IMR-90 (cell line): ENCODE measurements around the gene CRYBA1. TPM values are rescaled to one million over a fixed set of nuclear protein-coding genes. Genes with fewer than 3 reads are reported as not detected.

ENCODE experiments used
- ATAC-seq: fragments of 200-7000 bp; cut with Tn5 transposase; 2 replicates; pipeline ENCODE4 v1.9.1; 2020; ENCODE audit warnings: low read depth, mild to moderate bottlenecking, moderate library complexity
- BruUV-seq: library from RNA; stranded (reverse); fragments of 400-500 nt; replicated peaks from 2 replicates; lab custom pipeline; 2021; lab: Mats Ljungman, UMichigan
- CTCF ChIA-PET: fragments of 300-600 bp; formaldehyde crosslinking; extraction: SDS; loops from one replicate; lab custom pipeline; 2021; ENCODE audit warnings: antibody characterized with exemption; lab: Yijun Ruan, JAX
- POLR2A ChIA-PET: fragments of 300-600 bp; sonication (Branson Sonifier 250); formaldehyde crosslinking; loops from one replicate; lab custom pipeline; 2022; ENCODE audit warnings: antibody characterized with exemption; ENCODE audit not compliant: unreplicated experiment; lab: Charles Lee
- DNase-seq: peaks from one replicate; pipeline ENCODE4 v3.0.0; 2013
- H2AFZ ChIP-seq: replicated peaks from 2 replicates; pipeline ENCODE3; 2013; ENCODE audit warnings: low read length, mild to moderate bottlenecking; ENCODE audit not compliant: poor library complexity
- H2AK5ac ChIP-seq: 2 replicates; pipeline ENCODE4 v1.6.1; 2013; ENCODE audit warnings: low read depth, low read length, inconsistent platforms
- H2AK9ac ChIP-seq: replicated peaks from 2 replicates; pipeline ENCODE3; 2013; ENCODE audit warnings: mild to moderate bottlenecking, low read depth, low read length, moderate library complexity; ENCODE audit not compliant: poor library complexity
- H2BK120ac ChIP-seq: 2 replicates; pipeline ENCODE4 v1.6.1; 2013; ENCODE audit warnings: low read depth, low read length, inconsistent platforms
- H2BK15ac ChIP-seq: 3 replicates; pipeline ENCODE4 v1.6.1; 2013; ENCODE audit warnings: low read depth, low read length, inconsistent platforms
- H2BK20ac ChIP-seq: 2 replicates; pipeline ENCODE4 v1.6.1; 2013; ENCODE audit warnings: low read depth, mild to moderate bottlenecking, inconsistent platforms, low read length, moderate library complexity
- H2BK5ac ChIP-seq: 2 replicates; pipeline ENCODE4 v1.6.1; 2013; ENCODE audit warnings: mild to moderate bottlenecking, low read depth, low read length, inconsistent platforms; ENCODE audit not compliant: poor library complexity, severe bottlenecking
- H3K14ac ChIP-seq: replicated peaks from 2 replicates; pipeline ENCODE4 v1.6.1; 2013; ENCODE audit warnings: low read depth, low read length, inconsistent platforms
- H3K18ac ChIP-seq: 2 replicates; pipeline ENCODE4 v1.6.1; 2013; ENCODE audit warnings: low read depth, low read length, control low read depth
- H3K23ac ChIP-seq: 2 replicates; pipeline ENCODE4 v1.6.1; 2013; ENCODE audit warnings: low read depth, low read length, inconsistent platforms
- H3K27ac ChIP-seq: 2 replicates; pipeline ENCODE4 v1.5.1; 2013; ENCODE audit warnings: mild to moderate bottlenecking, control low read depth, low read length; ENCODE audit not compliant: insufficient read depth
- H3K27me3 ChIP-seq: 2 replicates; pipeline ENCODE4 v1.6.1; 2013; ENCODE audit warnings: low read length; ENCODE audit not compliant: control insufficient read depth, insufficient read depth
- H3K36me3 ChIP-seq: 2 replicates; pipeline ENCODE4 v1.6.1; 2013; ENCODE audit warnings: low read length, mixed read lengths; ENCODE audit not compliant: control insufficient read depth, insufficient read depth
- H3K4ac ChIP-seq: 2 replicates; pipeline ENCODE4 v1.6.1; 2013; ENCODE audit warnings: low read depth, low read length, inconsistent platforms
- H3K4me1 ChIP-seq: 2 replicates; pipeline ENCODE4 v1.6.1; 2013; ENCODE audit warnings: low read length, mixed read lengths; ENCODE audit not compliant: control insufficient read depth, insufficient read depth
- H3K4me2 ChIP-seq: 2 replicates; pipeline ENCODE4 v1.6.1; 2013; ENCODE audit warnings: low read depth, mild to moderate bottlenecking, control low read depth, low read length, moderate library complexity
- H3K4me3 ChIP-seq: 2 replicates; pipeline ENCODE4 v1.5.1; 2013; ENCODE audit warnings: low read depth, mild to moderate bottlenecking, control low read depth, low read length, moderate library complexity; ENCODE audit not compliant: insufficient read depth
- H3K56ac ChIP-seq: 2 replicates; pipeline ENCODE4 v1.6.1; 2013; ENCODE audit warnings: low read length, inconsistent platforms; ENCODE audit not compliant: insufficient read depth; ENCODE audit errors: extremely low read depth
- H3K79me1 ChIP-seq, 2 experiments: 2 replicates each; pipeline ENCODE4 v1.6.1; 2013; ENCODE audit warnings: low read length in 2 of 2, inconsistent platforms in 1 of 2, low read depth in 1 of 2
- H3K9ac ChIP-seq: 2 replicates; pipeline ENCODE4 v1.6.1; 2013; ENCODE audit warnings: low read depth, low read length, control low read depth
- H3K9me1 ChIP-seq: 2 replicates; pipeline ENCODE4 v1.6.1; 2013; ENCODE audit warnings: low read length, inconsistent platforms; ENCODE audit not compliant: insufficient read depth
- H3K9me3 ChIP-seq: 2 replicates; pipeline ENCODE4 v1.6.1; 2013; ENCODE audit warnings: low read length; ENCODE audit not compliant: control insufficient read depth, insufficient read depth
- H4K20me1 ChIP-seq: 2 replicates; pipeline ENCODE4 v1.6.1; 2013; ENCODE audit warnings: low read length, inconsistent platforms; ENCODE audit not compliant: insufficient read depth
- H4K5ac ChIP-seq: 2 replicates; pipeline ENCODE4 v1.6.1; 2013; ENCODE audit warnings: mild to moderate bottlenecking, low read depth, low read length, control low read depth
- H4K8ac ChIP-seq, 2 experiments: 2 replicates each; pipeline ENCODE4 v1.6.1; 2013; ENCODE audit warnings: low read depth in 2 of 2, low read length in 2 of 2, control low read depth in 1 of 2, inconsistent platforms in 1 of 2
- H4K91ac ChIP-seq: 2 replicates; pipeline ENCODE4 v1.6.1; 2013; ENCODE audit warnings: low read depth, low read length, inconsistent platforms; ENCODE audit not compliant: insufficient read depth
- BHLHE40 ChIP-seq: fragments of 150-350 bp; IDR thresholded peaks from 2 replicates; pipeline ENCODE4 v1.6.1; 2016; ENCODE audit warnings: mild to moderate bottlenecking, low read depth, low read length
- CEBPB ChIP-seq: IDR thresholded peaks from 2 replicates; pipeline ENCODE4 v1.6.1; 2012; ENCODE audit warnings: low read depth, low read length, improper control_type of control experiment
- CHD1 ChIP-seq: IDR thresholded peaks from 2 replicates; pipeline ENCODE4 v1.6.1; 2012; ENCODE audit warnings: low read depth, low read length, improper control_type of control experiment
- MAFK ChIP-seq: IDR thresholded peaks from 2 replicates; pipeline ENCODE4 v1.6.1; 2012; ENCODE audit warnings: low read depth, low read length, improper control_type of control experiment
- MAZ ChIP-seq: IDR thresholded peaks from 2 replicates; pipeline ENCODE4 v1.6.1; 2012; ENCODE audit warnings: low read depth, mild to moderate bottlenecking, low read length, improper control_type of control experiment, moderate library complexity, borderline replicate concordance
- MXI1 ChIP-seq: IDR thresholded peaks from 2 replicates; pipeline ENCODE4 v1.6.1; 2012; ENCODE audit warnings: low read depth, mild to moderate bottlenecking, low read length, moderate library complexity, borderline replicate concordance
- NFE2L2 ChIP-seq: fragments of 150-350 bp; IDR thresholded peaks from 2 replicates; pipeline ENCODE4 v1.6.1; 2016; ENCODE audit warnings: low read depth, mild to moderate bottlenecking, low read length
- POLR2A ChIP-seq: IDR thresholded peaks from 2 replicates; pipeline ENCODE4 v1.6.1; 2012; ENCODE audit warnings: mild to moderate bottlenecking, low read depth, low read length
- RCOR1 ChIP-seq: IDR thresholded peaks from 2 replicates; pipeline ENCODE4 v1.6.1; 2012; ENCODE audit warnings: mild to moderate bottlenecking, low read length, improper control_type of control experiment; ENCODE audit not compliant: insufficient replicate concordance
- SMC3 ChIP-seq: fragments of 150-350 bp; IDR thresholded peaks from 2 replicates; pipeline ENCODE4 v1.6.1; 2016; ENCODE audit warnings: low read depth, mild to moderate bottlenecking, antibody characterized with exemption, low read length, moderate library complexity
- dilution Hi-C: fragments of 300-500 bp; cut with HindIII; formaldehyde crosslinking; loops from one replicate; pipeline ENCODE4 v1.14.3; 2018; ENCODE audit warnings: low sequenced_read_pairs; ENCODE audit not compliant: unreplicated experiment
- in situ Hi-C: fragments of 300-500 bp; cut with MboI; formaldehyde crosslinking; loops from 3 replicates; pipeline ENCODE4 v1.14.3; 2019; ENCODE audit warnings: low sequenced_read_pairs, inconsistent platforms, mixed read lengths
- intact Hi-C: fragments of 100-400 bp; cut with micrococcal nuclease; formaldehyde crosslinking; loops from 2 replicates; pipeline ENCODE4 v1.10.0; 2022
- polyA plus RNA-seq, 3 experiments: library from polyadenylated mRNA; depleted of rRNA; stranded (reverse); fragments of >200 nt; gene quantifications; 2 replicates each; pipeline ENCODE4 v1.2.3, GENCODE V29; 2012; ENCODE audit warnings: low replicate concordance in 1 of 3
- total RNA-seq: library from RNA; depleted of rRNA; stranded (reverse); fragments of >200 nt; gene quantifications from 2 replicates; pipeline ENCODE4 v1.2.3, GENCODE V29; 2012

CRYBA1 gene
- total and polyA plus RNA-seq, 2 of the 4 experiments (the other 2 are of a cell fraction) = not detected

- TF ChIP-seq MXI1 (no peak), SMC3 (no peak), CEBPB (no peak), NFE2L2 (no peak), RCOR1 (no peak), BHLHE40 (no peak), POLR2A (no peak), MAFK (no peak), CHD1 (no peak), MAZ (no peak)
- H3K9me3 ChIP-seq = no peaks in the 10 kb centered on the region
- H2AK5ac ChIP-seq = no peak overlapping the region
- H3K27ac ChIP-seq = no peak overlapping the region
- ChIA-PET POLR2A (no interaction called here), CTCF (interaction anchor here (0.7 to 1.5 kb wide), 4 partner anchors 15 to 101 kb away, joined by 3 to 5 read pairs (median 3); no protein-coding TSS in a partner anchor)
- no peak overlapping the region for H3K9ac ChIP-seq
- H3K18ac ChIP-seq = no peak overlapping the region
- H3K56ac ChIP-seq = no peak overlapping the region
- no peak overlapping the region for H2AK9ac ChIP-seq
- 0 out of 2 replicates have a peak overlapping the region, but pooled peaks have one; percentile 53 for H3K14ac ChIP-seq
- BruUV-seq = no TSS peak
- in situ Hi-C loops = no loop called here
- no peak overlapping the region for H3K4ac ChIP-seq
- H2BK120ac ChIP-seq = no peak overlapping the region
- no peak overlapping the region for H4K8ac ChIP-seq
- DNase-seq = peak; percentile 31
- H3K79me1 ChIP-seq = no peaks in the 10 kb centered on the region
- no peak overlapping the region for H4K91ac ChIP-seq
- no peak overlapping the region for H2BK20ac ChIP-seq
- H3K9me1 ChIP-seq = no peaks in the 10 kb centered on the region
- H2AFZ ChIP-seq = no peak overlapping the region
- H3K4me2 ChIP-seq = peak overlapping the region; percentile 1; the same call in 1 of the 2 replicates
- no peak overlapping the region for H2BK15ac ChIP-seq
- no peak overlapping the region for H3K23ac ChIP-seq
- no peaks in the 10 kb centered on the region for H3K36me3 ChIP-seq
- H4K5ac ChIP-seq = no peak overlapping the region
- dilution Hi-C loops = no loop called here
- H2BK5ac ChIP-seq = no peak overlapping the region
- no peak overlapping the region for H3K4me3 ChIP-seq
- ATAC-seq = peak; percentile 77
- no peaks in the 10 kb centered on the region for H3K27me3 ChIP-seq
- 0 out of 2 replicates have a peak, but pooled peaks cover 1% of the 10 kb centered on the region for H3K4me1 ChIP-seq
- intact Hi-C loops = no loop called here
- H4K20me1 ChIP-seq = no peaks in the 10 kb centered on the region
These were observed 21.3 kb upstream of the CRYBA1 start for GRCh38 chr17:29225396-29225795.
